HG02571 (cell line): ENCODE data around the gene TMEM86B.
A peak's percentile ranks its signal among the peaks of the same experiment; 100 is the strongest.

Experiments used
- ATAC-seq: cut with Tn5 transposase; IDR thresholded peaks from one replicate; pipeline ENCODE4 v1.9.1; 2021; ENCODE audit warnings: mild to moderate bottlenecking, moderate library complexity; ENCODE audit not compliant: unreplicated experiment

TMEM86B gene

GRCh38 chr19:55179606-55180484, 48.7 kb downstream of the TMEM86B start, which contains the start of gene SYT5:
Gene SYT5, minus strand, starts transcription at chr19:55180289. Its CDS starts 1,248 bp downstream, at chr19:55179041.
- no peak for ATAC-seq

GRCh38 chr19:55178781-55179599, 49.6 kb downstream of the TMEM86B start:
- peak; percentile 68 for ATAC-seq
